Right lobe of liver (tissue), 4 donors: ENCODE data around the gene TYW5.

Source experiments
- CTCF ChIP-seq, 4 donors: fragments of 200-600 bp in 3 of 4; fragments of 450-650 bp in 1 of 4; IDR thresholded peaks; one replicate each; pipeline versions ENCODE4 v1.5.1 to v1.8.0; 2016 to 2022; ENCODE audit warnings: antibody characterized with exemption in 4 of 4, mild to moderate bottlenecking in 2 of 4
- POLR2A ChIP-seq: fragments of 450-650 bp; IDR thresholded peaks from one replicate; pipeline ENCODE4 v1.6.1; 2017; ENCODE audit warnings: antibody characterized with exemption, mild to moderate bottlenecking
- donor health status: DM: no; HTN: no; CAD: no.
- donor health status: DM: no; HTN: no; CAD: no.
- donor health status: DM: no; HTN: yes; CAD: no.

GRCh38 chr2:199911052-199911876, 44.0 kb downstream of the TYW5 start, which contains the start of gene C2orf69:
- peak; percentile 84 for TF ChIP-seq POLR2A
- TF ChIP-seq CTCF (IDR thresholded peaks at IDR 0.05) = no peak
